TTC549 (cell line): ENCODE results near the gene ZNF793.

Source experiments
- FAIRE-seq: peaks from 2 replicates; lab custom pipeline; 2012; peaks lifted over from hg19 to GRCh38; lab: Jason Lieb, UNC

The ZNF793 gene

DNA sequence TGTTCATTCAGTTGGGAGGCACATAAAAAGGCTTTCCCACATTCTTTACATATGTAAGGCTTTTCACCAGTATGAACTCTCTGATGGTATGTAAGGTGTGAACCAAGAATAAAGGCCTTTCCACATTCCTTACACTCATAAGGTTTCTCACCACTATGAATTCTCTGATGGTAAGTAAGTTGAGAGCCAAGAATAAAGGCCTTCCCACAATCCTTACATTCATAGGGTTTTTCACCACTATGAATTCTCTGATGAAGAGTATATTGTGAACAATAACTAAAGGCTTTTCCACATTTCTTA lies 58.6 kb downstream of the ZNF793 start:
- FAIRE-seq, result no peak

DNA sequence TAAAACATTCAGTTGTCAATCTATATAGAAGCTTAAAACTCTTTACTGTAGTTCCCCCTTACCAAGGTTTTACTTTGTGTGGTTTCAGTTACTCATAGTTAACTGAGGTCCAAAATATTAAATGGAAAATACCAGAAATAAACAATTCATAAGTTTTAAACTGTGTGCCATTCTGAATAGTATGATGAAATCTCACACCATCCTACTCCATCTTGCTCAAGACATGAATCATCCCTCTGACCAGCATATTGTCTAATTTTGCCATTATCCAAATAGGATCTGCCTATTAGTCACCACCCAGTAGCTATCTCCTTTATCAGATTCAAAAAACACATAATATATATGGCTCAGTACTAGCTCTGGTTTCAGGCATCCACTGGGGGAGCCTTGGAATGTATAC lies 65.5 kb downstream of the ZNF793 start:
- FAIRE-seq, result no peak

DNA sequence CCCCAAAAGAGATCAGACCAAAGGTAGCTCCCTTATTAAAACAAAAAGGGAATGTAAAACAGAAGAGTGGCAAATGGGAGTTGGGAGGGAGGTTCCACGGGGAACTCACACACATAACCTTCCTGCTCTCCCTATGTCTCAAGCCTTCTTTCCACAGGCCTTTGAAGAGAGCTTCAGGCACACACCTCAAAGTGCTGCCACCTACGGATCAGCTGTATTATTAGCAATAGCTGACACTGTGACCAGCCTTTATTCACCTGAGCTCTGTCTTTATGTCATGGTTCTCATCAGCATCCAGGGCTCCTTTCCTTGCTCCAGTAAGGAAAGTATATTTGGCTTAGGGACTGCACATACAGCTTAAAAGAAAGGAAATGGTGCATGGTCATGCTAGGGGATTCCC lies 76.6 kb downstream of the ZNF793 start:
- FAIRE-seq, result no peak
